IgD-negative memory B cell (primary cell): ENCODE results near the gene DGKD. TPM values are rescaled to one million over a fixed set of nuclear protein-coding genes. Genes with fewer than 3 reads are reported as not detected.

Experiments used
- H3K27ac Mint-ChIP-seq, 3 donors: one replicate each; pipeline ENCODE4 v1.8.0; 2020 to 2022; ENCODE audit warnings: mild to moderate bottlenecking in 3 of 3, mixed read lengths in 3 of 3, moderate library complexity in 1 of 3
- H3K27me3 Mint-ChIP-seq: one replicate; pipeline ENCODE4 v1.8.0; 2021; ENCODE audit warnings: mixed read lengths
- H3K36me3 Mint-ChIP-seq: one replicate; pipeline ENCODE4 v1.8.0; 2020; ENCODE audit warnings: mild to moderate bottlenecking, mixed read lengths
- H3K4me1 Mint-ChIP-seq, 3 donors: one replicate each; pipeline ENCODE4 v1.8.0; 2020 to 2022; ENCODE audit warnings: mixed read lengths in 3 of 3, mild to moderate bottlenecking in 1 of 3
- H3K4me3 Mint-ChIP-seq, 4 donors: one replicate each; pipeline ENCODE4 v1.8.0; 2020 to 2022; ENCODE audit warnings: mild to moderate bottlenecking in 4 of 4, mixed read lengths in 4 of 4, moderate library complexity in 3 of 4
- H3K9me3 Mint-ChIP-seq, 3 donors: one replicate each; pipeline ENCODE4 v1.8.0; 2020 to 2021; ENCODE audit warnings: mixed read lengths in 3 of 3, mild to moderate bottlenecking in 1 of 3
- polyA plus RNA-seq: library from polyadenylated mRNA; unstranded; fragments of 300-500 nt; fragmentation: Illumina TruSeq; gene quantifications from one replicate; pipeline ENCODE4 v1.2.3, GENCODE V29; 2021

DGKD gene
- polyA plus RNA-seq, 1 donor from 2014 or later, result 44.9 TPM

DNA sequence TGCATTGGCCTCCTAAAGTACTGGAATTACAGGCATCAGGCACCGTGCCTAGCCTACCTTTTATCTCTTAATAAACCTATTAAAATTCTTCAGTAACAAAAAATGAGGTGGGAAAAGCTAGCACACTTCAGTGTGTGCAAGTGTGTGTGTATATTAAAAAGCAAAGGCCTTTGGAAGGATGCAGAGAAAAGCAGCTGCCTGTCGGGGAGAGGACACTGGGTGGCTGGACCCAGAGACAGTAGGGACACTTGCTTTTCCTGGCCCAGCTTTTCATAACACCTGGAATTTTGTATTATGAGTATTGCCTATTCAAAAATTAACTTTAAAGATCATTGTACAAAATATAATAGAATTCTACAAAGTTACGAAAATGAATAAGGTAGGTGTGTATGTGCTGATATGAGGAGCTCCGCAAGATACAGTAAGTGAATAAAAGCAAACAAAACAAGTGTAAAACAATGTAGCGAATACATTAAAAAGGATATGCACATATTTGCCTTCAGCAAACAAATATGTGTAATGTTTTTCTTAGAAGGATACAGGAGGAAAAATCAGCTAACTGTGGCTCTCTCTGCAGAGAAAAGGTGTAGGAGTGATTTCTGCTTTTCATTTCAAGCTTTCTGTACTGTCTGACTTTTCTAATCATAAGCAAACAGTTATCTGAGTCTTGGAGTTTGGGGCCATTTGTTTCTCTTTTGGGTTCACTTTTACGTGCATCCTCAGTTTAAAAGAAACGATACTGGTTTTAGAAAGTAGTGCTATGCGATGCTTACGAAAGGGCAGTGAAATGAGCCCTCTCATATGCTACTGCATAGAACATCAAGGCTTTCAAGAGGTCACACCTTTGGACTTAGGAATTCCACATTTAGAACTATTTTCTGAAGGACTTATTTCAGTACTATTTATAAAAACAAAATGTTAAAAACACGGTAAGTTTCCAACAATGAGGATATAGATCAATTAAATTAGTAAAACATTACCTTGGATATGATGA is 141.5 kb downstream of the DGKD start:
- peaks cover 5 to 18% (median 11%) of the 10 kb centered on the region in 3 donors for H3K4me1 Mint-ChIP-seq
- H3K27me3 Mint-ChIP-seq, result no peaks in the 10 kb centered on the region
- no peak overlapping the region for H3K27ac Mint-ChIP-seq
- peak overlapping the region in 1 of 4 donors; percentile 0 for H3K4me3 Mint-ChIP-seq
- H3K36me3 Mint-ChIP-seq, result peaks cover 21% of the 10 kb centered on the region
- H3K9me3 Mint-ChIP-seq, result no peaks in the 10 kb centered on the region

- Mint-ChIP-seq H3K27me3 (no peaks in the 10 kb centered on the region), H3K27ac (peak overlapping the region; percentile 32 to 62 (median 60)), H3K4me1 (peaks cover 5 to 22% (median 11%) of the 10 kb centered on the region in 3 donors), H3K4me3 (peak overlapping the region in 1 of 4 donors; percentile 55), H3K9me3 (peaks cover 8 to 11% (median 9%) of the 10 kb centered on the region in 3 donors), H3K36me3 (peaks cover 28% of the 10 kb centered on the region)
Measured at GRCh38 chr2:233497692-233498091, 143.4 kb downstream of the DGKD start.

DNA sequence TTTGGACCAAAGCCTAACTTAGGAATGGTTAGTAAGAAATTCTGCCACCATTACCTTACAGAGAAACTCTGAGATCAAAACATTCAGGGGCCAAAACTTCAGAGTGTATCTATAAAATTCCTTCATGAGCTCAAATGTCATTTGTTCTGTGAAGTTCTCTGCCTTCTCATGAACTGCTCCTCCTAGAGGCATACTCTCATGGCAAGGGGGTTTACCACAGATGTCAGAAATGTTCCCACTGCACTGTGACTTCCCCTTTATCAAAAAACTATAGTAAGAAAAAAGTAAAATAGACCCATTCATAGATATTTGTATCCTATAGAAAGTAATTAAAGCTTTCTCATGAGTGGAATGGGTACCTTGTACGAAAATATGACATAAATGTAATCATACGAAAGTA is 143.8 kb downstream of the DGKD start:
- Mint-ChIP-seq H3K27me3 (no peaks in the 10 kb centered on the region), H3K36me3 (peaks cover 26% of the 10 kb centered on the region), H3K4me1 (peaks cover 5 to 22% (median 11%) of the 10 kb centered on the region in 3 donors), H3K27ac (peak overlapping the region; percentile 32 to 62 (median 60)), H3K4me3 (peak overlapping the region in 1 of 4 donors; percentile 55), H3K9me3 (peaks cover 10 to 15% (median 12%) of the 10 kb centered on the region in 3 donors)

GRCh38 chr2:233499928-233500327 is 145.6 kb downstream of the DGKD start:
- no peaks in the 10 kb centered on the region for H3K27me3 Mint-ChIP-seq
- no peak overlapping the region for H3K27ac Mint-ChIP-seq
- H3K4me3 Mint-ChIP-seq, result no peak overlapping the region
- H3K4me1 Mint-ChIP-seq, result peaks cover 9 to 28% (median 18%) of the 10 kb centered on the region in 3 donors
- peaks cover 15 to 32% (median 24%) of the 10 kb centered on the region in 3 donors for H3K9me3 Mint-ChIP-seq
- peaks cover 30% of the 10 kb centered on the region for H3K36me3 Mint-ChIP-seq

DNA sequence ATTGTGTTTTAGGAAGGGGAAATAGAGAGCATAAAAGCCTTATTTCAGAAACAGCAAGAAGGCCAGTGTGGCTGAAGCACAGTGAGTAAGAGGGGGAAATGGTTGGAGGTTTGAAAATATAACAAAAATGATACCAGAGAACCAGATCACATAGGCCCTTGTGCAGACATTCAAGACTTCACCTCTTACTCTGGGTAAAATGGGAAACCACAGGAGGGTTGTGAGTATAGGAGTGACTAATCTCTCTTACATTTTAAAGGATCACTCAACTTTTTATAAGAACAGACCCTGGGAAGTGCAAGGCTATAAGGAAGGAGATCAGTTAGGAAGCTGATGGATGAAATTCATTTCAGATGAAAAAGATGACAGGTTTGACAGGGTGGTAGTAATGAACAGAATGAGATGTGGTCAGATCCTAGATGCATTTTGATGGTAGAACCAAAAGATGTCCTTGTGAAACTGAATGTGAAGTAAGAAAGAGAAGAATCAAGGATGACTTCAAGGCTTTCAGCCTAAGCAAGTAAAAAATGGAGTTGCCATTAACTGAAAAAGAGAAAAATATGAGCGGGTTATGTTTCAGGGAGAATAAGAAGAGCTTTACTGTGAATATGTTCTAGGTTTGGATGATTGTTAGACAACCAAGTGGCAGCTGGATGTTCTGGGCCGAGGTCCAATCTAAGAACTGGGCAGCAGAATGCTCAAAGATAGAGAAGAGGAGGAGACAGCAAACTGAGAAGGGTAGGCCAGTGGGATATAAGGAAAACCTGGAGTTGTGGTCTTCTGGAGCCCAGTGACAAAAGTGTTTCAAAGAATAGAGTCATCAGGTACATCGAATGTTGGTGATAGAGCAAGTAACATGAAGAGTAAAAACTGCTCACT is 147.1 kb downstream of the DGKD start:
- Mint-ChIP-seq H3K9me3 (peaks cover 15 to 47% (median 24%) of the 10 kb centered on the region in 3 donors), H3K4me1 (peaks cover 12 to 24% (median 20%) of the 10 kb centered on the region in 3 donors), H3K36me3 (peaks cover 28% of the 10 kb centered on the region), H3K27ac (no peak overlapping the region), H3K27me3 (no peaks in the 10 kb centered on the region), H3K4me3 (no peak overlapping the region)

DNA sequence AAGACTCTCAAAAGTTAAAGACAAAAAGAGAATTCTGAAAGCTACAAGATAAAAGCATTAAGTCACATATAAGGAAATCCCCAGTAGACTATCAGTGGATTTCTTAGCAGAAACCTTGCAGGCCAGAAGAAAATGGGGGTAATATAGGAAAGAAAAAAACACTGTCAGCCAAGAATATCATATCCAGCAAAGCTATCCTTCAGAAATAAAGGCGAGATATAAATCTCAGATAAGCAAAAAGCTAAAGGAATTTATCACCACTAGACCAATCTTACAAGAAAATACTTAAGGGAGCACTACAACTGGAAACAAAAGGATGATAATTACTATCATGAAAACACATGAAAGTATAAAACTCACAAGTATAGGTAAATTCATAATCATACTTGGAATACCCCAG is 149.2 kb downstream of the DGKD start:
- Mint-ChIP-seq H3K36me3 (peaks cover 24% of the 10 kb centered on the region), H3K27ac (peak overlapping the region in 1 of 3 donors; percentile 84), H3K4me3 (no peak overlapping the region), H3K27me3 (no peaks in the 10 kb centered on the region), H3K9me3 (peaks cover 15 to 47% (median 24%) of the 10 kb centered on the region in 3 donors), H3K4me1 (peaks cover 7 to 10% (median 9%) of the 10 kb centered on the region in 3 donors)

DNA sequence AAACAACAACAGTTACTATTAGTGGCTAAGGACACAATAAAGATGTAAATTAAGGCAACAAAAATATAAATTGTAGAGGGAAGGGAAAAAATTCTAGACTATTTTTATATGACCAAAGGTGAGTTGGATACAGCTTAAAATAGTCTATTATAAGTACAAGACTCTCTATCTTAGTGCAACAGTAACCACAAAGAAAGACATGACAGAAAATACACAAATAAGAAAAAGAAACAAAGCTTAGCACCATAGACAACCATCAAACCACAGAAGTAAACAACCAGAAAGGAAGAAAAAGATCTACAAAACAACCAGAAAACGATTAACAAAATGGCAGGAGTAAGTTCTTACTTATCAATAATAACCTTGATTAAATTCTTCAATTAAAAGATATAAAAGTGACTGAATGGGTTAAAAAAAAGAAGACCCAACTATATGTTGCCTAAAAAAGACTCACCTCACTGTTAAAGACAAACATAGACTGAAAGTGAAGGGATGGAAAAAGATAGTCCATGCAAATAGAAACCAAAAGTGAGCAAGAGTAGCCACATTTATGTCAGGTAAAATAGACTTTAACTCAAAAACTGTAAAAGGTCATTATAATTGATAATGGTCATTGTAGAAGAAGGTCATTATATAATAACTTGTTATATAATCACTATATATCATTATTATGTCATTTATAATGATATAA is 149.8 kb downstream of the DGKD start:
- Mint-ChIP-seq H3K27me3 (no peaks in the 10 kb centered on the region), H3K4me3 (peak overlapping the region in 2 of 4 donors; percentile 10 to 37), H3K36me3 (peaks cover 21% of the 10 kb centered on the region), H3K9me3 (peaks cover 15 to 47% (median 24%) of the 10 kb centered on the region in 3 donors), H3K4me1 (peaks cover 7 to 10% (median 9%) of the 10 kb centered on the region in 3 donors), H3K27ac (peak overlapping the region in 2 of 3 donors; percentile 59 to 84)

DNA sequence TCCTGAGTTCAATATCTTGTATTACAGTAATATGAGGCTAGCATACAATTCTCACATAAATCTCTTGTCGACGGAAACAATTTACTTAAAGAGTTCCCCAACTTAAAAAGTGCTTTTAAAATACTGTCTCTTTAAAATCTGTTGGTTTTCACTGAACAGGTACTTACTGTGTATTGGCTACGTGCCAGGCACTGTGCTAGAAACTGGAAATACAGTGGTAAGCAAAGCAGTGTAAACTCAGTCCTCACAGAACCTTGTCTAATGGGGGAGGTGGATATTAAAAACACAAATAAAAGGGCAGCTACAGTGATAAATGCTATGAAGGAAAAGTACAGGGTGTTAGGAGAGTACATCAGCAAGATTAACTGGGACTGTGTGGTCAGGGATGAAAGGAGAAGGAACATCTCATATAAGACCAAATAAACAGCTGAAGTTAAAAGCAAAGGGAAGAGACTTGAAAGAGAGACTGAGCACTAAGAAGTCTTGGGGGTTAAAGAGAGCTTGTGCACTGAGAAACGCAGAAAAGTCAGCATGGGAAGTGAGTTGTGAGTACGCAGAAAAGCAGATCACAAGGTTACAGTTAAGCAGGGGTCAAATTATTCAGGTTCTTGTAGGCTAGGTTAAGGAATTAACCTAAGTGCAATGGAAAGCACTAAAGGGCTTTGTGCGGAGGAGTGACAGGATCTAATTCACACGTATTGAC is 159.8 kb downstream of the DGKD start:
- Mint-ChIP-seq H3K27me3 (no peaks in the 10 kb centered on the region), H3K36me3 (peaks cover 13% of the 10 kb centered on the region), H3K27ac (peak overlapping the region; percentile 0 to 79 (median 10)), H3K4me1 (peaks cover 30 to 43% (median 34%) of the 10 kb centered on the region in 3 donors), H3K9me3 (peaks cover 2 to 5% (median 2%) of the 10 kb centered on the region in 3 donors), H3K4me3 (peak overlapping the region in 3 of 4 donors; percentile 15 to 82 (median 53))

- Mint-ChIP-seq H3K27ac (peak overlapping the region; percentile 64 to 97 (median 97)), H3K4me1 (peaks cover 32 to 36% (median 33%) of the 10 kb centered on the region in 3 donors), H3K36me3 (peaks cover 18% of the 10 kb centered on the region), H3K4me3 (peak overlapping the region in 3 of 4 donors; percentile 63 to 78 (median 72)), H3K9me3 (peaks cover 2 to 10% (median 4%) of the 10 kb centered on the region in 3 donors), H3K27me3 (no peaks in the 10 kb centered on the region)
Measured at GRCh38 chr2:233519787-233520611, 165.7 kb downstream of the DGKD start.

Other genes with a start within 250 kb of the DGKD start
- 11.2 TPM for gene ATG16L1, start 102.8 kb upstream of the DGKD start, polyA plus RNA-seq
- gene SAG, start 46.7 kb upstream of the DGKD start, polyA plus RNA-seq, result not detected
- gene USP40, start 212.3 kb downstream of the DGKD start, polyA plus RNA-seq, result 4.1 TPM